ENCODE data around the gene GLTPD2.

DNA sequence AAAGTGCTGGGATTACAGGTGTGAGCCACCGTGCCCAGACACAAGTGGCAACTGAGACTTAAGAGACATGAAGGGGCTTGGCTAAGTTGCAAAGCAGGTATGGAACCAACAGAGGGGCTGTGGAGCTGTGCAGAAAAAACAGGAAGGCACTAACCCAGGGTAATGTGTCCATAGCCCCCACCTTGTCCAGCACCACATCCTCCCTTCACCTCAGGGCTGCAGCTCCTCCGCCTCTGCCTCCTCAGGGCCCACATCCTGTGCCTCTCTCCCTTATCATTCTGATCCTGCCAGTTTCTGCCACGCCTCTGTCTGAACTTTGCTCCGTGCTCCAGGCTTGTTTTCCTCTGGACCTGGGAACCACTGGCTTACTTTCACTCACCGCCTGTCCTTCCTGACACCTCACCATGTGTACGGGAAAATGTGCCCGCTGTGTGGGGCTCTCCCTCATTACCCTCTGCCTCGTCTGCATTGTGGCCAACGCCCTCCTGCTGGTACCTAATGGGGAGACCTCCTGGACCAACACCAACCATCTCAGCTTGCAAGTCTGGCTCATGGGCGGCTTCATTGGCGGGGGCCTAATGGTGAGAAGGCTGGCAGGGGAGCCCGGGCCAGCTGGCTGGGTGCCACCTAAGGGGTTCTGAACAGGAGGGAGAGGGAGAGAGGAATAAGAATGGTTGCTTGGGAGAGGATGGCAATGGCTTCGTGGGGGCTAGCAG is 17.1 kb upstream of the GLTPD2 start, which contains the start of gene TM4SF5:
- TF ChIP-seq CREB1 (CRISPR knock-in tag; IDR thresholded peaks at IDR 0.05; ENCODE audit: low read depth) (no peak), EZH2 (IDR thresholded peaks at IDR 0.05; ENCODE audit: low read depth, unreplicated experiment) (no peak), NANOG (IDR thresholded peaks at IDR 0.05; ENCODE audit: borderline replicate concordance) (no peak), EZH2phosphoT487 (IDR thresholded peaks at IDR 0.05; ENCODE audit: unreplicated experiment) (no peak), POLR2AphosphoS5 (IDR thresholded peaks at IDR 0.05; ENCODE audit: low read depth) (no peak), JUNB (IDR thresholded peaks at IDR 0.05; ENCODE audit: unreplicated experiment) (no peak)
- TF ChIP-seq, protein P1, sequence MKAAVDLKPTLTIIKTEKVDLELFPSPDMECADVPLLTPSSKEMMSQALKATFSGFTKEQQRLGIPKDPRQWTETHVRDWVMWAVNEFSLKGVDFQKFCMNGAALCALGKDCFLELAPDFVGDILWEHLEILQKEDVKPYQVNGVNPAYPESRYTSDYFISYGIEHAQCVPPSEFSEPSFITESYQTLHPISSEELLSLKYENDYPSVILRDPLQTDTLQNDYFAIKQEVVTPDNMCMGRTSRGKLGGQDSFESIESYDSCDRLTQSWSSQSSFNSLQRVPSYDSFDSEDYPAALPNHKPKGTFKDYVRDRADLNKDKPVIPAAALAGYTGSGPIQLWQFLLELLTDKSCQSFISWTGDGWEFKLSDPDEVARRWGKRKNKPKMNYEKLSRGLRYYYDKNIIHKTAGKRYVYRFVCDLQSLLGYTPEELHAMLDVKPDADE (IDR thresholded peaks at IDR 0.05), result no peak
- TF ChIP-seq, protein P2, sequence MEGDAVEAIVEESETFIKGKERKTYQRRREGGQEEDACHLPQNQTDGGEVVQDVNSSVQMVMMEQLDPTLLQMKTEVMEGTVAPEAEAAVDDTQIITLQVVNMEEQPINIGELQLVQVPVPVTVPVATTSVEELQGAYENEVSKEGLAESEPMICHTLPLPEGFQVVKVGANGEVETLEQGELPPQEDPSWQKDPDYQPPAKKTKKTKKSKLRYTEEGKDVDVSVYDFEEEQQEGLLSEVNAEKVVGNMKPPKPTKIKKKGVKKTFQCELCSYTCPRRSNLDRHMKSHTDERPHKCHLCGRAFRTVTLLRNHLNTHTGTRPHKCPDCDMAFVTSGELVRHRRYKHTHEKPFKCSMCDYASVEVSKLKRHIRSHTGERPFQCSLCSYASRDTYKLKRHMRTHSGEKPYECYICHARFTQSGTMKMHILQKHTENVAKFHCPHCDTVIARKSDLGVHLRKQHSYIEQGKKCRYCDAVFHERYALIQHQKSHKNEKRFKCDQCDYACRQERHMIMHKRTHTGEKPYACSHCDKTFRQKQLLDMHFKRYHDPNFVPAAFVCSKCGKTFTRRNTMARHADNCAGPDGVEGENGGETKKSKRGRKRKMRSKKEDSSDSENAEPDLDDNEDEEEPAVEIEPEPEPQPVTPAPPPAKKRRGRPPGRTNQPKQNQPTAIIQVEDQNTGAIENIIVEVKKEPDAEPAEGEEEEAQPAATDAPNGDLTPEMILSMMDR (conservative IDR thresholded peaks at IDR 0.05; ENCODE audit: low read depth in 2 of 2), result no peak
- TF ChIP-seq, protein P3, sequence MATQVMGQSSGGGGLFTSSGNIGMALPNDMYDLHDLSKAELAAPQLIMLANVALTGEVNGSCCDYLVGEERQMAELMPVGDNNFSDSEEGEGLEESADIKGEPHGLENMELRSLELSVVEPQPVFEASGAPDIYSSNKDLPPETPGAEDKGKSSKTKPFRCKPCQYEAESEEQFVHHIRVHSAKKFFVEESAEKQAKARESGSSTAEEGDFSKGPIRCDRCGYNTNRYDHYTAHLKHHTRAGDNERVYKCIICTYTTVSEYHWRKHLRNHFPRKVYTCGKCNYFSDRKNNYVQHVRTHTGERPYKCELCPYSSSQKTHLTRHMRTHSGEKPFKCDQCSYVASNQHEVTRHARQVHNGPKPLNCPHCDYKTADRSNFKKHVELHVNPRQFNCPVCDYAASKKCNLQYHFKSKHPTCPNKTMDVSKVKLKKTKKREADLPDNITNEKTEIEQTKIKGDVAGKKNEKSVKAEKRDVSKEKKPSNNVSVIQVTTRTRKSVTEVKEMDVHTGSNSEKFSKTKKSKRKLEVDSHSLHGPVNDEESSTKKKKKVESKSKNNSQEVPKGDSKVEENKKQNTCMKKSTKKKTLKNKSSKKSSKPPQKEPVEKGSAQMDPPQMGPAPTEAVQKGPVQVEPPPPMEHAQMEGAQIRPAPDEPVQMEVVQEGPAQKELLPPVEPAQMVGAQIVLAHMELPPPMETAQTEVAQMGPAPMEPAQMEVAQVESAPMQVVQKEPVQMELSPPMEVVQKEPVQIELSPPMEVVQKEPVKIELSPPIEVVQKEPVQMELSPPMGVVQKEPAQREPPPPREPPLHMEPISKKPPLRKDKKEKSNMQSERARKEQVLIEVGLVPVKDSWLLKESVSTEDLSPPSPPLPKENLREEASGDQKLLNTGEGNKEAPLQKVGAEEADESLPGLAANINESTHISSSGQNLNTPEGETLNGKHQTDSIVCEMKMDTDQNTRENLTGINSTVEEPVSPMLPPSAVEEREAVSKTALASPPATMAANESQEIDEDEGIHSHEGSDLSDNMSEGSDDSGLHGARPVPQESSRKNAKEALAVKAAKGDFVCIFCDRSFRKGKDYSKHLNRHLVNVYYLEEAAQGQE (IDR thresholded peaks at IDR 0.05; ENCODE audit: unreplicated experiment), result no peak

All from GM23338 (cell line).